22Rv1 (cell line): ENCODE data around the gene PACRGL.

Experiments
- ZFX ChIP-seq: fragments of 450-650 bp; IDR thresholded peaks from 2 replicates; pipeline ENCODE4 v1.6.1; 2017; ENCODE audit warnings: antibody characterized with exemption, borderline replicate concordance
- TF ChIP-seq, protein P1 (sequence below): fragments of 450-650 bp; IDR thresholded peaks from 2 replicates; pipeline ENCODE4 v1.5.1; 2017; ENCODE audit warnings: mild to moderate bottlenecking

GRCh38 chr4:20752641-20753040, 52.4 kb downstream of the PACRGL start:
- TF ChIP-seq, protein P1, sequence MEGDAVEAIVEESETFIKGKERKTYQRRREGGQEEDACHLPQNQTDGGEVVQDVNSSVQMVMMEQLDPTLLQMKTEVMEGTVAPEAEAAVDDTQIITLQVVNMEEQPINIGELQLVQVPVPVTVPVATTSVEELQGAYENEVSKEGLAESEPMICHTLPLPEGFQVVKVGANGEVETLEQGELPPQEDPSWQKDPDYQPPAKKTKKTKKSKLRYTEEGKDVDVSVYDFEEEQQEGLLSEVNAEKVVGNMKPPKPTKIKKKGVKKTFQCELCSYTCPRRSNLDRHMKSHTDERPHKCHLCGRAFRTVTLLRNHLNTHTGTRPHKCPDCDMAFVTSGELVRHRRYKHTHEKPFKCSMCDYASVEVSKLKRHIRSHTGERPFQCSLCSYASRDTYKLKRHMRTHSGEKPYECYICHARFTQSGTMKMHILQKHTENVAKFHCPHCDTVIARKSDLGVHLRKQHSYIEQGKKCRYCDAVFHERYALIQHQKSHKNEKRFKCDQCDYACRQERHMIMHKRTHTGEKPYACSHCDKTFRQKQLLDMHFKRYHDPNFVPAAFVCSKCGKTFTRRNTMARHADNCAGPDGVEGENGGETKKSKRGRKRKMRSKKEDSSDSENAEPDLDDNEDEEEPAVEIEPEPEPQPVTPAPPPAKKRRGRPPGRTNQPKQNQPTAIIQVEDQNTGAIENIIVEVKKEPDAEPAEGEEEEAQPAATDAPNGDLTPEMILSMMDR, result no peak
- TF ChIP-seq ZFX, result no peak
